ENCODE results near the gene KLHDC3. TPM values are rescaled to one million over a fixed set of nuclear protein-coding genes. Genes with fewer than 3 reads are reported as not detected.
"Not testable (repeated sequence)": the region's sequence is repeated elsewhere in the genome, so short reads cannot be mapped to it uniquely, and the experiment has no call there.

KLHDC3 gene
- total and polyA plus RNA-seq, 2 donors (not counting 1 experiment from before 2014, with no cell fraction given) = 47.4 to 50.7 TPM

GRCh38 chr6:42996513-42996912 is 17.5 kb upstream of the KLHDC3 start:
- H2AFZ ChIP-seq (ENCODE audit: insufficient read depth, low read depth, low read length, poor library complexity, severe bottlenecking) = no peak overlapping the region
- H3K27ac ChIP-seq (ENCODE audit: low read length in 2 of 2) = no peak overlapping the region
- Mint-ChIP-seq H3K27me3 (no peaks in the 10 kb centered on the region), H3K27ac (no peak overlapping the region), H3K4me3 (no peak overlapping the region), H3K4me1 (no peaks in the 10 kb centered on the region), H3K9me3 (ENCODE audit: insufficient read depth) (no peaks in the 10 kb centered on the region)
- H3K4me2 ChIP-seq (replicated peaks; ENCODE audit: low read depth, low read length, poor library complexity, severe bottlenecking) = no peak overlapping the region
- no peak for TF ChIP-seq EZH2 (IDR thresholded peaks at IDR 0.05; ENCODE audit: borderline replicate concordance, insufficient read depth, low read depth, low read length, poor library complexity, severe bottlenecking)
- TF ChIP-seq CTCF (IDR thresholded peaks at IDR 0.05) = no peak
- CTCF ChIA-PET = no interaction called here
- POLR2A ChIA-PET = interaction anchor here (0.6 to 0.7 kb wide), 2 partner anchors 18 to 52 kb away, joined by 3 to 4 read pairs; partner anchors contain the start of gene PEX6
- H3K79me2 ChIP-seq (ENCODE audit: control insufficient read depth, insufficient read depth, low read length) = peaks cover 25% of the 10 kb centered on the region
- no peaks in the 10 kb centered on the region for H4K20me1 ChIP-seq (ENCODE audit: control insufficient read depth, insufficient read depth, low read length, poor library complexity, severe bottlenecking)
- ATAC-seq (ENCODE audit: low read depth) (no peak), DNase-seq (no peak)
- H3K9me3 ChIP-seq (ENCODE audit: control extremely low read depth in 1 of 3, control insufficient read depth in 2 of 3, insufficient read depth in 1 of 3, low read length in 2 of 3) = no peaks in the 10 kb centered on the region
- H3K36me3 ChIP-seq (replicated peaks in 1 of 2; ENCODE audit: control extremely low read depth in 1 of 2, control insufficient read depth in 1 of 2, extremely low read depth in 1 of 2, insufficient read depth in 2 of 2, low read length in 1 of 2) = peaks cover 0 to 5% of the 10 kb centered on the region in 2 experiments
- H3K9ac ChIP-seq (ENCODE audit: low read length) = no peak overlapping the region
- no peaks in the 10 kb centered on the region for H3K27me3 ChIP-seq (replicated peaks in 1 of 4; ENCODE audit: control extremely low read depth in 1 of 4, control insufficient read depth in 3 of 4, insufficient read depth in 4 of 4, low read length in 3 of 4)
- no peak overlapping the region for H3K4me3 ChIP-seq (ENCODE audit: control extremely low read depth in 1 of 5, extremely low read depth in 1 of 5, insufficient read depth in 1 of 5, low read depth in 2 of 5, low read length in 4 of 5)
- H3K4me1 ChIP-seq (ENCODE audit: control insufficient read depth in 2 of 2, insufficient read depth in 2 of 2, low read length in 2 of 2) = no peaks in the 10 kb centered on the region
- intact Hi-C loops (cut with micrococcal nuclease) = no loop called here

- POLR2A ChIA-PET, H3K4me1 Mint-ChIP-seq: not testable (repeated sequence)
Measured at GRCh38 chr6:42998205-42998604, 15.8 kb upstream of the KLHDC3 start.

More at GRCh38 chr6:42998205-42998604, 15.8 kb upstream of the KLHDC3 start:
- H3K9me3 Mint-ChIP-seq (ENCODE audit: insufficient read depth); DNase-seq; H3K36me3 ChIP-seq (replicated peaks in 1 of 2; ENCODE audit: control extremely low read depth in 1 of 2, control insufficient read depth in 1 of 2, extremely low read depth in 1 of 2, insufficient read depth in 2 of 2, low read length in 1 of 2); H2AFZ ChIP-seq (ENCODE audit: insufficient read depth, low read depth, low read length, poor library complexity, severe bottlenecking); H4K20me1 ChIP-seq (ENCODE audit: control insufficient read depth, insufficient read depth, low read length, poor library complexity, severe bottlenecking); H3K4me3 ChIP-seq (ENCODE audit: control extremely low read depth in 1 of 5, extremely low read depth in 1 of 5, insufficient read depth in 1 of 5, low read depth in 2 of 5, low read length in 4 of 5); H3K27me3 Mint-ChIP-seq; H3K27ac Mint-ChIP-seq; H3K9ac ChIP-seq (ENCODE audit: low read length); H3K9me3 ChIP-seq (ENCODE audit: control extremely low read depth in 1 of 3, control insufficient read depth in 2 of 3, insufficient read depth in 1 of 3, low read length in 2 of 3); H3K27me3 ChIP-seq (replicated peaks in 1 of 4; ENCODE audit: control extremely low read depth in 1 of 4, control insufficient read depth in 3 of 4, insufficient read depth in 4 of 4, low read length in 3 of 4); H3K4me3 Mint-ChIP-seq; ATAC-seq (ENCODE audit: low read depth); H3K27ac ChIP-seq (ENCODE audit: low read length in 2 of 2); intact Hi-C loops (cut with micrococcal nuclease); H3K4me1 ChIP-seq (ENCODE audit: control insufficient read depth in 2 of 2, insufficient read depth in 2 of 2, low read length in 2 of 2); H3K4me2 ChIP-seq (replicated peaks; ENCODE audit: low read depth, low read length, poor library complexity, severe bottlenecking): not testable (repeated sequence)
- H3K79me2 ChIP-seq (ENCODE audit: control insufficient read depth, insufficient read depth, low read length) = peaks cover 20% of the 10 kb centered on the region
- 99% methylated on average over 9 of the region's 9 CpGs for WGBS (ENCODE audit: insufficient coverage)
- CTCF ChIA-PET = interaction anchor here (0.6 kb wide), 1 partner anchor 8 kb away, joined by 3 read pairs; no protein-coding TSS in a partner anchor
